H1 (cell line): ENCODE measurements around the gene GPR171. TPM values are rescaled to one million over a fixed set of nuclear protein-coding genes. Genes with fewer than 3 reads are reported as not detected.
"Not testable (repeated sequence)": the region's sequence is repeated elsewhere in the genome, so short reads cannot be mapped to it uniquely, and the experiment has no call there.

Experiments used
- CTCF ChIA-PET: fragments of 300-600 bp; sonication (Branson Sonifier 250); formaldehyde crosslinking; loops from one replicate; lab custom pipeline; 2021; ENCODE audit not compliant: partially characterized antibody; lab: Charles Lee
- POLR2A ChIA-PET: fragments of 300-600 bp; sonication (Branson Sonifier 250); formaldehyde crosslinking; loops from one replicate; lab custom pipeline; 2021; ENCODE audit warnings: inconsistent platforms; ENCODE audit not compliant: partially characterized antibody; lab: Charles Lee
- DNase-seq, 2 experiments: peaks; one replicate each; pipeline versions ENCODE4 v3.0.0 to v3.0.0-alpha.2; 2010 to 2022; ENCODE audit warnings: low spot score in 2 of 2, low read depth in 1 of 2, mixed read lengths in 1 of 2
- FAIRE-seq: peaks from 2 replicates; lab custom pipeline; 2011; peaks lifted over from hg19 to GRCh38; lab: Jason Lieb, UNC
- H2AFZ ChIP-seq: 2 replicates; pipeline ENCODE4 v1.8.1; 2012; ENCODE audit warnings: low read length, inconsistent platforms
- H2AK5ac ChIP-seq: 2 replicates; pipeline ENCODE4 v1.6.1; 2013; ENCODE audit warnings: low read depth, low read length
- H2BK120ac ChIP-seq: replicated peaks from 2 replicates; pipeline ENCODE3; 2013; ENCODE audit warnings: low read depth, low read length, inconsistent platforms
- H2BK12ac ChIP-seq: 2 replicates; pipeline ENCODE4 v1.6.1; 2013; ENCODE audit warnings: low read depth, low read length
- H2BK15ac ChIP-seq: 2 replicates; pipeline ENCODE4 v1.6.1; 2013; ENCODE audit warnings: low read length
- H2BK20ac ChIP-seq: 2 replicates; pipeline ENCODE4 v1.6.1; 2013; ENCODE audit warnings: low read length
- H2BK5ac ChIP-seq: 2 replicates; pipeline ENCODE4 v1.6.1; 2013; ENCODE audit warnings: low read depth, low read length
- H3K14ac ChIP-seq: 2 replicates; pipeline ENCODE4 v1.6.1; 2013; ENCODE audit warnings: inconsistent platforms; ENCODE audit not compliant: insufficient read length
- H3K18ac ChIP-seq: 2 replicates; pipeline ENCODE4 v1.6.1; 2013; ENCODE audit warnings: low read length; ENCODE audit errors: extremely low read depth
- H3K23ac ChIP-seq: 2 replicates; pipeline ENCODE4 v1.6.1; 2013; ENCODE audit warnings: inconsistent platforms; ENCODE audit not compliant: insufficient read length
- H3K23me2 ChIP-seq: 2 replicates; pipeline ENCODE4 v1.6.1; 2013; ENCODE audit warnings: low read depth, low read length
- H3K27ac ChIP-seq: 2 replicates; pipeline ENCODE4 v1.6.1; 2011; ENCODE audit warnings: low read depth, low read length, inconsistent platforms
- H3K27me3 ChIP-seq, 4 experiments: replicated peaks in 1 of 4; 1 replicate in 1 of 4; 2 replicates in 3 of 4; pipeline versions ENCODE4 v1.6.1 to v1.8.1; 2011 to 2013; ENCODE audit warnings: low read length in 3 of 4, mild to moderate bottlenecking in 3 of 4, inconsistent platforms in 2 of 4, mixed read lengths in 2 of 4, moderate library complexity in 1 of 4; ENCODE audit not compliant: control insufficient read depth in 3 of 4, insufficient read depth in 3 of 4; ENCODE audit errors: extremely low read depth in 1 of 4
- H3K36me3 ChIP-seq, 4 experiments: 2 replicates each; pipeline versions ENCODE4 v1.6.1 to v1.8.1; 2011 to 2013; ENCODE audit warnings: mild to moderate bottlenecking in 4 of 4, low read length in 3 of 4, moderate library complexity in 2 of 4, control low read depth in 1 of 4, inconsistent platforms in 1 of 4; ENCODE audit not compliant: insufficient read depth in 4 of 4, control insufficient read depth in 2 of 4
- H3K4ac ChIP-seq: replicated peaks from 2 replicates; pipeline ENCODE3; 2013; ENCODE audit warnings: low read length, low read depth, mixed read lengths, inconsistent platforms; ENCODE audit not compliant: insufficient read length
- H3K4me1 ChIP-seq, 4 experiments: replicated peaks in 1 of 4; 1 replicate in 1 of 4; 2 replicates in 3 of 4; pipeline versions ENCODE4 v1.6.1 to v1.8.1; 2011 to 2013; ENCODE audit warnings: low read length in 3 of 4, inconsistent platforms in 2 of 4, mixed read lengths in 1 of 4; ENCODE audit not compliant: insufficient read depth in 4 of 4, control insufficient read depth in 3 of 4
- H3K4me2 ChIP-seq, 2 experiments: 2 replicates each; pipeline versions ENCODE4 v1.6.1 to v1.8.1; 2011 to 2013; ENCODE audit warnings: low read depth in 2 of 2, low read length in 2 of 2, control low read depth in 1 of 2, inconsistent platforms in 1 of 2, mild to moderate bottlenecking in 1 of 2; ENCODE audit not compliant: insufficient read depth in 1 of 2
- H3K4me3 ChIP-seq, 4 experiments: fragments of 200-600, 300-600 bp in 1 of 4; sonication (generic), shearing (Covaris generic), sonication (Bioruptor Twin) in 1 of 4; 2 replicates each; pipeline versions ENCODE4 v1.5.1 to v1.8.1; 2011 to 2016; ENCODE audit warnings: low read length in 4 of 4, low read depth in 3 of 4, control low read depth in 2 of 4, inconsistent platforms in 2 of 4, mild to moderate bottlenecking in 2 of 4, mixed read lengths in 1 of 4, moderate library complexity in 1 of 4; ENCODE audit not compliant: insufficient read depth in 2 of 4; ENCODE audit errors: extremely low read depth in 1 of 4
- H3K56ac ChIP-seq: replicated peaks from 2 replicates; pipeline ENCODE3; 2013; ENCODE audit warnings: low read depth, mild to moderate bottlenecking, mixed read lengths, low read length, inconsistent platforms; ENCODE audit not compliant: insufficient read length
- H3K79me1 ChIP-seq: 2 replicates; pipeline ENCODE4 v1.6.1; 2013; ENCODE audit warnings: low read depth, low read length, control low read depth
- H3K79me2 ChIP-seq, 2 experiments: 2 replicates each; pipeline versions ENCODE4 v1.6.1 to v1.8.1; 2012 to 2013; ENCODE audit warnings: low read length in 2 of 2, mild to moderate bottlenecking in 2 of 2, inconsistent platforms in 1 of 2; ENCODE audit not compliant: insufficient read depth in 2 of 2, control insufficient read depth in 1 of 2
- H3K9ac ChIP-seq, 4 experiments: replicated peaks in 1 of 4; 1 replicate in 1 of 4; 2 replicates in 3 of 4; pipeline versions ENCODE4 v1.6.1 to v1.8.1; 2011 to 2013; ENCODE audit warnings: low read depth in 3 of 4, low read length in 3 of 4, control low read depth in 2 of 4, mild to moderate bottlenecking in 2 of 4, moderate library complexity in 2 of 4, inconsistent platforms in 1 of 4; ENCODE audit errors: extremely low read depth in 1 of 4
- H3K9me3 ChIP-seq, 2 experiments: 2 replicates each; pipeline versions ENCODE4 v1.6.1 to v1.8.1; 2012 to 2013; ENCODE audit warnings: mild to moderate bottlenecking in 2 of 2, moderate library complexity in 2 of 2, control low read depth in 1 of 2, inconsistent platforms in 1 of 2, low read depth in 1 of 2, low read length in 1 of 2, mixed read lengths in 1 of 2; ENCODE audit not compliant: insufficient read depth in 2 of 2
- H4K20me1 ChIP-seq, 2 experiments: replicated peaks in 1 of 2; 2 replicates each; pipeline versions ENCODE3 to v1.8.1; 2011 to 2013; ENCODE audit warnings: inconsistent platforms in 2 of 2, low read length in 2 of 2, mild to moderate bottlenecking in 1 of 2; ENCODE audit not compliant: insufficient read depth in 2 of 2, control insufficient read depth in 1 of 2
- H4K5ac ChIP-seq: 2 replicates; pipeline ENCODE4 v1.6.1; 2013; ENCODE audit warnings: low read length, low read depth, mixed read lengths, inconsistent platforms; ENCODE audit not compliant: insufficient read length
- H4K8ac ChIP-seq: 2 replicates; pipeline ENCODE4 v1.8.0; 2013; ENCODE audit warnings: mild to moderate bottlenecking, moderate library complexity, low read length, inconsistent platforms; ENCODE audit not compliant: insufficient read depth; ENCODE audit errors: extremely low read depth
- H4K91ac ChIP-seq: replicated peaks from 2 replicates; pipeline ENCODE3; 2013; ENCODE audit warnings: low read length, mixed read lengths, inconsistent platforms; ENCODE audit not compliant: insufficient read length
- TEAD4 ChIP-seq: IDR thresholded peaks from 2 replicates; pipeline ENCODE4 v1.6.1; 2012; ENCODE audit warnings: low read depth, low read length, inconsistent platforms, mixed read lengths
- WGBS, 2 experiments: shearing (Covaris generic) in 1 of 2; methylation state at CpG; one replicate each; pipeline versions ENCODE4 v1.1.6 to v1.1.7; 2013 to 2015; ENCODE audit warnings: low lambda C conversion rate in 2 of 2, mixed read lengths in 2 of 2, inconsistent platforms in 1 of 2, low coverage in 1 of 2, missing lambda C conversion rate in 1 of 2; ENCODE audit not compliant: insufficient replicate concordance in 2 of 2, insufficient coverage in 1 of 2, insufficient read length in 1 of 2; ENCODE audit errors: extremely low coverage in 1 of 2, missing lambda C conversion rate in 1 of 2; 5-methylcytosine and 5-hydroxymethylcytosine counted together
- polyA plus RNA-seq, 7 experiments: library from polyadenylated mRNA; depleted of rRNA in 3 of 7; stranded (reverse) in 5 of 7; unstranded in 2 of 7; fragments of >200 nt in 5 of 7; fragments of 200-250 nt in 2 of 7; gene quantifications; 1 replicate in 5 of 7; 2 replicates in 1 of 7; 4 replicates in 1 of 7; pipeline versions ENCODE4 v1.2.1 to v1.2.3, GENCODE V29; 2011 to 2013; ENCODE audit warnings: missing spikeins in 2 of 7, mixed read lengths in 2 of 7
- total RNA-seq: library from RNA; stranded (reverse); fragmentation: NEBNext Ultra II Directional; extraction: Animal tissue kit (Norgen Biotek cat#: 25700); gene quantifications from 2 replicates; pipeline ENCODE4 v1.2.1, GENCODE V29; 2021

GPR171 gene
- total and polyA plus RNA-seq, 2 of the 8 experiments (the other 6 are each of a cell fraction or from before 2014, with no cell fraction given), result not detected

DNA sequence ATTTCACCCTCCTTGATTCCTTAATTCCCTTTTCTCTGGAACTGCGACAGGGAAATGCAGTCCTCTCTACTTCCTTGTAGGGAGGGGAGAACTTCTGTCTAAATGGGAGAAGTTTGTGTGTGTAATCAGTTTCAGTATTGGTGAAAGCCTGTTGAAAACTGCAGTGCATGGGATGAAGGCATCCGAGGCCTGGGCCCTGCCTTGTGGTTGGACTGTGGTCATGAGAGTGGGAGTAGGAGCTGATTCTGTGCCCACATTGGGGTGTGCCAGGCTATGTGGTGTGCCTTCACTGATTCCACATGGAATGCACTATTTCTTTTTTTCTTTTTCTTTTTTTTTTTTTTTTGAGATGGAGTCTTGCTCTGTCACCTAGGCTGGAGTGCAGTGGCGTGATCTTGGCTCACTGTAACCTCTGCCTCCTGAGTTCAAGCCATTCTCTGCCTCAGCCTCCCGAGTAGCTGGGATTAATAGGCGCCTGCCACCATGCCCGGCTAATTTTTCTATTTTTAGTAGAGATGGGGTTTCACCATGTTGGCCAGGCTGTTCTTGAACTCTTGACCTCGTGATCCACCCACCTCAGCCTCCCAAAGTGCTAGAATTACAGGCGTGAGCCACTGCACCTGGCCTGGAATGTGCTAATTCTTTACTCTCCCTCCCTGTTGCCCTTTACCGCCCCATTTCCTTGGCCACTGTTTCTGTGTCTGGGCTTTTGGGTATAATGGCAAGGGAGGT, 32.9 kb downstream of the GPR171 start:
- H3K36me3 ChIP-seq, H3K56ac ChIP-seq, H3K18ac ChIP-seq, H2AFZ ChIP-seq, H3K23ac ChIP-seq, H4K91ac ChIP-seq, POLR2A ChIA-PET, H3K14ac ChIP-seq, H3K4me2 ChIP-seq, H2BK12ac ChIP-seq, H4K20me1 ChIP-seq, H3K79me1 ChIP-seq, H2BK120ac ChIP-seq, H3K4me1 ChIP-seq, H3K79me2 ChIP-seq, DNase-seq, H3K27ac ChIP-seq, H3K27me3 ChIP-seq, H3K9me3 ChIP-seq, H3K23me2 ChIP-seq, H4K8ac ChIP-seq, H2AK5ac ChIP-seq, H2BK20ac ChIP-seq, FAIRE-seq, H3K9ac ChIP-seq, H4K5ac ChIP-seq, H2BK15ac ChIP-seq: not testable (repeated sequence)
- WGBS, 2 experiments, result 91% methylated on average over 6 of the region's 9 CpGs; no CpG with 5 or more reads in 1 of the 2 experiments
- CTCF ChIA-PET, result interaction anchor here (0.5 to 6.8 kb wide), 5 partner anchors 8 to 251 kb away, joined by 3 to 32 read pairs (median 4); no protein-coding TSS in a partner anchor
- TF ChIP-seq TEAD4, result 0 out of 2 replicates have a peak, but pooled peaks have one; percentile 25
- TF ChIP-seq, all 59 proteins: peak for 1; not testable (repeated sequence) for 58
- not testable (repeated sequence) for H3K4me3 ChIP-seq, H2BK5ac ChIP-seq, H3K4ac ChIP-seq
